GM12874 (cell line): ENCODE data around the gene RAB41.

Source experiments
- TF ChIP-seq, protein P1 (sequence below): IDR thresholded peaks from 2 replicates; pipeline ENCODE4 v1.5.1; 2011; ENCODE audit warnings: low read depth, mild to moderate bottlenecking, control low read depth, low read length, moderate library complexity; ENCODE audit not compliant: insufficient read depth

Gene RAB41

DNA sequence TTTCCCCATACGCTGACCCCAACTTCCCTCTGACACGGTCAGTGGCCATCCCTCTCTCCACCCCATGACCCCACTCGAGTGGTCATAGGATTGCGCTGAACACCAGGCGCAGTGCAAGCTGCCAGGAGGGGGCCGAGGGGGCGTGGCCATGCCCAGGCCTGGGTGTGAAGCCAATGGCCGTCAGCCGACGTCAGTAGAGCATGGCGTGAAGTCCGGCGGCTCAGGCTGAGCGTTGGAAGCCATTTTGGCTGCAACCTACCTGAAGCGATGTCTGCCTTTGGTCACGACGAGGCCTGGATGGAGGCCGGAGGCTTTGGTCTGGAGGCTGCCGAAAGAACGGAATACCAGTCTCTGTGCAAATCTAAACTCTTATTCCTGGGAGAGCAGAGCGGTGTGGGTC lies at the start of gene RAB41:
Gene RAB41, plus strand, starts transcription at position 222 of the 400 bp plus-strand sequence. Its CDS starts 46 bp downstream, at position 268.
- TF ChIP-seq, protein P1, sequence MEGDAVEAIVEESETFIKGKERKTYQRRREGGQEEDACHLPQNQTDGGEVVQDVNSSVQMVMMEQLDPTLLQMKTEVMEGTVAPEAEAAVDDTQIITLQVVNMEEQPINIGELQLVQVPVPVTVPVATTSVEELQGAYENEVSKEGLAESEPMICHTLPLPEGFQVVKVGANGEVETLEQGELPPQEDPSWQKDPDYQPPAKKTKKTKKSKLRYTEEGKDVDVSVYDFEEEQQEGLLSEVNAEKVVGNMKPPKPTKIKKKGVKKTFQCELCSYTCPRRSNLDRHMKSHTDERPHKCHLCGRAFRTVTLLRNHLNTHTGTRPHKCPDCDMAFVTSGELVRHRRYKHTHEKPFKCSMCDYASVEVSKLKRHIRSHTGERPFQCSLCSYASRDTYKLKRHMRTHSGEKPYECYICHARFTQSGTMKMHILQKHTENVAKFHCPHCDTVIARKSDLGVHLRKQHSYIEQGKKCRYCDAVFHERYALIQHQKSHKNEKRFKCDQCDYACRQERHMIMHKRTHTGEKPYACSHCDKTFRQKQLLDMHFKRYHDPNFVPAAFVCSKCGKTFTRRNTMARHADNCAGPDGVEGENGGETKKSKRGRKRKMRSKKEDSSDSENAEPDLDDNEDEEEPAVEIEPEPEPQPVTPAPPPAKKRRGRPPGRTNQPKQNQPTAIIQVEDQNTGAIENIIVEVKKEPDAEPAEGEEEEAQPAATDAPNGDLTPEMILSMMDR: no peak

DNA sequence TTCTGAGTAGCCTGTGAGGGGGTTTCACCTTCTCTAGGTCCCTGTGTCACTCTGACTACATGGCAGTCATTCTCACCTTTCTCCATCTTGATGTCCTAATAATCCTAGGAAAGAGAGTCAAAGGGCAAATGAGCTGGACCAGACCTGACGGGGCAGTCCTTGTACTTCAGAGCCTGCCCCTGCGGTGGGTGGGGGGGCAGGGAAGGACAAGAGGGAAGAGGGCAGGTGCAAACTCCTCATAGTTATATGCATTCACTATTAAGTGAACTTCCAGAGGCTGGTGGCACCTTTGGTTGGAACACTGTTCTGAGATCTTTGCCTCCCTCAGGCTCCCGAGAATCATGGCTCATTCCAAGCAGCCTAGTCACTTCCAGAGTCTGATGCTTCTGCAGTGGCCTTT lies 47.6 kb upstream of the RAB41 start, which contains the start of gene AWAT1:
Gene AWAT1, plus strand, starts transcription at position 301 of the 400 bp plus-strand sequence. Its CDS starts 41 bp downstream, at position 342.
- TF ChIP-seq, protein P1: no peak

DNA sequence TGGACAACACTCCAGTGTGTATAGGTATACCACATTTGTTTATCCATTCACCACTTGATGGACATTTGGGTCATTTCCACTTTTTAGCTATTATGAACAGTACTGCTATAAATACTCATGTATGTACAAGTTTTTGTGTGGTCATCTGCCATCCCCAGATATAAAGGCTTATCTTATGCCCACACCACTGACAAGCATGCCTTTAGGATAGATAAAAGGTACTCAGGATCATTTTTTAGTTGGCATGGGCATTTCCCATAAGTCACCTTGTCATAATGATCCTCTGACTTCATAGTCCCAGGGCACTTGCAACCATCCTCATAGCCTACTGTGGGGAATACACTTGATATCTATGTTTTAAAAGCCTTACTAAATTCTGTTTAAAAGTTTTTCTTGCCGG lies 41.2 kb upstream of the RAB41 start:
- TF ChIP-seq, protein P1: no peak

DNA sequence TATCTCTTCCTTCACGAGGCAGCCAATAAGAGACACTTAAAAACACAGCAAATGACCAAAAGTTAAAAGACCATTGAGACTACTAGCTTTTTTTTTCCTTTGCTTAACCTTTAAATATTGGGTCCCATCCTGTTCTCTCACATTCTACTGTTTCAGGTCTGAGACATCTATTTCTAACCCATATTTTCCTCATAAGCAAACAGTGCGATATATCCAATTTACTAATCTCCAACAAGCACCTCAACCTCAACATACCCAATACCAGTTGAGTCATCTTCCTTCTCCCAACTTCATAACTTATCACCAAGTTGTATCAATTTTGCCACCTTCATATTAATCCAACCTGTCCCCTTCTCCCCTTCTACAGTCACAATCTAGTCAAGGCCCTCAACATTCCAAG lies 40.5 kb upstream of the RAB41 start:
- TF ChIP-seq, protein P1: no peak

DNA sequence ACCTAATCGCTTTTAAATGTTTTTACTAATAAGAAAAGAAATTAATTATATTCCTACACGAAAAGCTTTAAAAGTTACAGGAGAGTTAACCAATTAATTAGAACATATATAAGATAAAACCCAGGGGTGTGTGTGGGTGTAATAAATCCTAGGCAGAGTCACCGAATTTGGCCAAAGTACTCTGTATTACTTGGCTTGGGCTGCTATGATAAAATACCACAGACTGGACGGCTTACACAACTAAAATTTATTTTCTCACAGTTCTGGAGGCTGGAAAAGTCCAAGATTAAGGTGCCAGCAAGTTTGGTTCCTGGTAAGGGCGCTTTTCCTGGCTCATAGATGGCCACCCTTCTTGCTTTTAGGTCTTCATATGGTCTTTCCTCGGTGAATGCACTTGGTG lies 37.1 kb upstream of the RAB41 start:
- TF ChIP-seq, protein P1: no peak

DNA sequence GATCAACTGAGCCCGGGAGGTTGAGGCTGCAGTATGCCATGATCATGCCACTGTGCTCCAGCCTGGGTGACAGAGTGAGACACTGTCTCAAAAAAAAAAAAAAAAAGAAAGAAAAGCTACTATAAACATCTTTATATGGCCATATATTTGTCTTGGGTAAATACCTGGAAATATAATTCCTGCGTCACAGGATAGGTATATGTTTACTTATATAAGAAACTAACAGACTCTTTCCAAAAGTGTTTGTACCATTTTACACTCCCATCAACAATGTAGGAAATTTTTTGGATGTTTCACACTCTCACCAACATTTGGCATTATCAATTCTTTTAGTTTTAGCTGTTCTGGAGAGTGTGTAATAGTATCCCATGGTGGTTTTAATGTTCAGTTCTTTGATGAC lies 34.7 kb upstream of the RAB41 start:
- TF ChIP-seq, protein P1: no peak

DNA sequence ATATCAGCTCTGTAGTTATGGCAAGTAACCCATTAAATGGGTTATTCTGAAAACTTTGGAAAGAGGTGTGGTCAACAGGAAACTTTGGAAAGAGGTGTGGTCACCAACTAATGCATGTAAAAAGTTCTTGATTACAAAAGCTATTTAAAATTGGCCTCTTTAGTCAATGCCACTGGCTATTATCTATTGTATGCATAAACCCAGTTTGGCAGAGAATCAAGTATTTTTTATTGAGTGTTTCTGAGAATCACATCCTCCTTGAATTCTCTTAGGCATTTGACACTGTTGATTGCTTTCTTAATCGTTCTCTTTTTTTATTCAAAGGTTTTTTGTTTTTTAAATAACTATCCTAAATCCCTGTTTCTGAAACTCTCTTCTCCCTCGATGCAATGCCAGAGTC lies 29.5 kb upstream of the RAB41 start:
- TF ChIP-seq, protein P1: no peak

DNA sequence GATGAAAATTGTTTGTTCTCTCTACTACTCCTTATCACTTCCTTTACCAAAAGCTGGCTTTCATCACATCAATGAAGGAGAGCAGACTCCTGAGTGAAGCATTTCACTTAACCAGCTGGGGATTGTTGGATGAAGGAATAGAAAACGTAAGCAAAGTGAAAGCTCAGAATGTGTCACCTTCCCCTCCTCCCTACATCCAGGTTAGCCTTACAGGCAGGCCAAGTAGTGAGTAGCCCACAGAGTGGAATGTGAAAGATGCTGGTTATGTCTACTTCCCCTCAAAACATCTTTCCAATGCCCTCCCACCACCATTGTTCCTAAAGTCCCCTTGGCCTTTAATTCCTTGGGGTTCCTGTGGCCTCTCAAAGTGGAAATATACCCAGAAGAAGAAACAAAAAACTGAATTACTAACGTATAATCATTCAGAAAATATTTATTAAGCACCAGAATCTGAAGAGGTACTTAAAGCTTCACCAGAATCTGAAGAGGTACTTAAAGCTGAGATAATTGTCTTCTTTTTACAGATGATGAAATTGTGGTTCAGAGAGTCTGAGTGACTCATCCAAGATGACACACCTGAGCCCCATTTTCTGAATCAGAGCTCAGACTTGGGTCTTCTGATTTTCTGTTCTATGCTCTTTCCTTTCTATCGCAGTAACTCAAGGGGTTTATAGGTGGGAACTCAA lies 28.5 kb upstream of the RAB41 start:
- TF ChIP-seq, protein P1: no peak
